ENCODE measurements around the gene KCTD21.

GRCh38 chr11:78219493-78220217, 31.2 kb upstream of the KCTD21 start:
- no peak for TF ChIP-seq CTCF (IDR thresholded peaks at IDR 0.05; ENCODE audit: low read length)
- no peak for TF ChIP-seq EZH2 (IDR thresholded peaks at IDR 0.05; ENCODE audit: borderline replicate concordance, low read length)

Data from OCI-LY1 (cell line).